NCI-H128 (cell line): ENCODE results near the gene NLE1.
"Not testable (repeated sequence)": the region's sequence is repeated elsewhere in the genome, so short reads cannot be mapped to it uniquely, and the experiment has no call there.

Source experiments
- DNase-seq: peaks from one replicate; lab custom pipeline; 2025; ENCODE audit not compliant: unreplicated experiment; lab: John Stamatoyannopoulos, UW

The NLE1 gene

GRCh38 chr17:35163886-35164285, 21.8 kb upstream of the NLE1 start:
- DNase-seq = no peak

- no peak for DNase-seq
Observed at GRCh38 chr17:35162755-35163154, 20.7 kb upstream of the NLE1 start.

GRCh38 chr17:35161281-35161761, 19.2 kb upstream of the NLE1 start:
- no peak for DNase-seq

- no peak for DNase-seq
Observed at GRCh38 chr17:35160354-35161201, 18.5 kb upstream of the NLE1 start.

- no peak for DNase-seq
Observed at GRCh38 chr17:35159940-35160339, 17.8 kb upstream of the NLE1 start.

- no peak for DNase-seq
Observed at GRCh38 chr17:35155246-35155645, 13.1 kb upstream of the NLE1 start.

- no peak for DNase-seq
Observed at GRCh38 chr17:35154196-35155165, 12.4 kb upstream of the NLE1 start.

- DNase-seq = no peak
Observed at GRCh38 chr17:35152421-35153140, 10.5 kb upstream of the NLE1 start.

GRCh38 chr17:35151080-35151479, 9.0 kb upstream of the NLE1 start:
- not testable (repeated sequence) for DNase-seq

- DNase-seq = no peak
Observed at GRCh38 chr17:35149941-35150340, 7.8 kb upstream of the NLE1 start.

GRCh38 chr17:35148144-35148543, 6.0 kb upstream of the NLE1 start:
- DNase-seq = no peak

- DNase-seq = no peak
Observed at GRCh38 chr17:35147375-35147905, 5.3 kb upstream of the NLE1 start, which contains the start of gene UNC45B. Gene UNC45B, plus strand, starts transcription at chr17:35147817. Its CDS starts 447 bp downstream, at chr17:35148264.

GRCh38 chr17:35146214-35146833, 4.2 kb upstream of the NLE1 start:
- no peak for DNase-seq

- no peak for DNase-seq
Observed at GRCh38 chr17:35144840-35145239, 2.7 kb upstream of the NLE1 start.

GRCh38 chr17:35142467-35142796, 329 bp upstream of the NLE1 start:
- DNase-seq = no peak

GRCh38 chr17:35138218-35138617, 3.9 kb downstream of the NLE1 start:
- no peak for DNase-seq

- no peak for DNase-seq
Observed at GRCh38 chr17:35135322-35135721, 6.8 kb downstream of the NLE1 start.

GRCh38 chr17:35132816-35133550, 9.1 kb downstream of the NLE1 start:
- no peak for DNase-seq

- no peak for DNase-seq
Observed at GRCh38 chr17:35132099-35132498, 10.0 kb downstream of the NLE1 start.

- DNase-seq = no peak
Observed at GRCh38 chr17:35130392-35130791, 11.7 kb downstream of the NLE1 start.
